ENCODE results near the gene SPTBN2. TPM values are rescaled to one million over a fixed set of nuclear protein-coding genes. Genes with fewer than 3 reads are reported as not detected.

Gene SPTBN2
- total and polyA plus RNA-seq, 2 of the 8 experiments (the other 6 are each of a cell fraction or from before 2014, with no cell fraction given), result 19.1 to 69.0 TPM

- TF ChIP-seq CBX8 (IDR thresholded peaks at IDR 0.05; ENCODE audit: borderline replicate concordance, low read depth, low read length) (no peak), SRF (IDR thresholded peaks at IDR 0.05; ENCODE audit: low read depth, low read length) (no peak), CEBPB (IDR thresholded peaks at IDR 0.05; ENCODE audit: low read depth, low read length) (no peak), SIN3A (conservative IDR thresholded peaks at IDR 0.05 in 1 of 2, IDR thresholded peaks at IDR 0.05 in 1 of 2; ENCODE audit: low read depth in 1 of 2, low read length in 2 of 2) (no peak; a peak in 1 of 4 replicates), E2F6 (IDR thresholded peaks at IDR 0.05) (peak; percentile 71), SAP30 (IDR thresholded peaks at IDR 0.05; ENCODE audit: insufficient read depth, insufficient replicate concordance, low read length) (peak; percentile 59), KDM5A (IDR thresholded peaks at IDR 0.05; ENCODE audit: low read length) (no peak), SUZ12 (IDR thresholded peaks at IDR 0.05; ENCODE audit: low read length) (peak; percentile 44; the same call in 1 of the 2 replicates), JUND (IDR thresholded peaks at IDR 0.05; ENCODE audit: low read length) (no peak), CBX5 (IDR thresholded peaks at IDR 0.05; ENCODE audit: low read depth, low read length) (no peak), BRCA1 (IDR thresholded peaks at IDR 0.05; ENCODE audit: low read depth, low read length) (no peak), ATF3 (IDR thresholded peaks at IDR 0.05; ENCODE audit: insufficient read depth, low read depth, low read length) (no peak), POLR2A (IDR thresholded peaks at IDR 0.05; ENCODE audit: control extremely low read depth in 1 of 2, low read depth in 2 of 2, low read length in 2 of 2) (peak in 1 of 2 experiments; percentile 30; a peak in 1 of 3 replicates), SP1 (IDR thresholded peaks at IDR 0.05; ENCODE audit: low read depth, low read length) (no peak), ZNF274 (IDR thresholded peaks at IDR 0.05; ENCODE audit: borderline replicate concordance, extremely low read depth, low read length) (no peak), YY1 (IDR thresholded peaks at IDR 0.05; ENCODE audit: low read depth, low read length) (no peak), POU5F1 (IDR thresholded peaks at IDR 0.05; ENCODE audit: low read depth, low read length) (no peak), SIX5 (IDR thresholded peaks at IDR 0.05; ENCODE audit: low read depth, low read length) (no peak), PHF8 (conservative IDR thresholded peaks at IDR 0.05; ENCODE audit: low read depth, low read length) (0 out of 2 replicates have a peak, but pooled peaks have one; percentile 37), TCF12 (IDR thresholded peaks at IDR 0.05; ENCODE audit: low read depth, low read length) (no peak), TEAD4 (IDR thresholded peaks at IDR 0.05; ENCODE audit: low read depth, low read length) (no peak), MAX (IDR thresholded peaks at IDR 0.05) (peak; percentile 52), RBBP5 (IDR thresholded peaks at IDR 0.05; ENCODE audit: borderline replicate concordance, low read depth, low read length) (no peak), BACH1 (IDR thresholded peaks at IDR 0.05; ENCODE audit: low read length) (0 out of 2 replicates have a peak, but pooled peaks have one; percentile 4)
These were observed 1.6 kb downstream of the SPTBN2 start (continued) for GRCh38 chr11:66727282-66728037.

Measured in H1 (cell line).